Measurements from ENCODE around the gene MDFI.

Gene MDFI

GRCh38 chr6:41683523-41684310 lies 45.4 kb downstream of the MDFI start:
- DNase-seq (ENCODE audit: low read depth in 1 of 2, low spot score in 1 of 2), result peak; percentile 36 to 63
- Histone ChIP-seq H3K27ac (replicated peaks) (no peak overlapping the region), H3K27me3 (ENCODE audit: insufficient read depth, poor library complexity, severe bottlenecking) (no peaks in the 10 kb centered on the region), H3K4me3 (replicated peaks; ENCODE audit: insufficient read depth, low read length) (no peak overlapping the region)
- TF ChIP-seq, protein P1, sequence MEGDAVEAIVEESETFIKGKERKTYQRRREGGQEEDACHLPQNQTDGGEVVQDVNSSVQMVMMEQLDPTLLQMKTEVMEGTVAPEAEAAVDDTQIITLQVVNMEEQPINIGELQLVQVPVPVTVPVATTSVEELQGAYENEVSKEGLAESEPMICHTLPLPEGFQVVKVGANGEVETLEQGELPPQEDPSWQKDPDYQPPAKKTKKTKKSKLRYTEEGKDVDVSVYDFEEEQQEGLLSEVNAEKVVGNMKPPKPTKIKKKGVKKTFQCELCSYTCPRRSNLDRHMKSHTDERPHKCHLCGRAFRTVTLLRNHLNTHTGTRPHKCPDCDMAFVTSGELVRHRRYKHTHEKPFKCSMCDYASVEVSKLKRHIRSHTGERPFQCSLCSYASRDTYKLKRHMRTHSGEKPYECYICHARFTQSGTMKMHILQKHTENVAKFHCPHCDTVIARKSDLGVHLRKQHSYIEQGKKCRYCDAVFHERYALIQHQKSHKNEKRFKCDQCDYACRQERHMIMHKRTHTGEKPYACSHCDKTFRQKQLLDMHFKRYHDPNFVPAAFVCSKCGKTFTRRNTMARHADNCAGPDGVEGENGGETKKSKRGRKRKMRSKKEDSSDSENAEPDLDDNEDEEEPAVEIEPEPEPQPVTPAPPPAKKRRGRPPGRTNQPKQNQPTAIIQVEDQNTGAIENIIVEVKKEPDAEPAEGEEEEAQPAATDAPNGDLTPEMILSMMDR (IDR thresholded peaks at IDR 0.05; ENCODE audit: insufficient read depth, low read length), result peak; percentile 78
- TF ChIP-seq SPI1 (IDR thresholded peaks at IDR 0.05; ENCODE audit: borderline replicate concordance, low read depth), result no peak

GRCh38 chr6:41684311-41685180 lies 46.3 kb downstream of the MDFI start:
- Histone ChIP-seq H3K27ac (replicated peaks) (no peak overlapping the region), H3K27me3 (ENCODE audit: insufficient read depth, poor library complexity, severe bottlenecking) (no peaks in the 10 kb centered on the region), H3K4me3 (replicated peaks; ENCODE audit: insufficient read depth, low read length) (no peak overlapping the region)
- DNase-seq (ENCODE audit: low read depth in 1 of 2, low spot score in 1 of 2), result no peak
- TF ChIP-seq GABPA (IDR thresholded peaks at IDR 0.05; ENCODE audit: low read depth) (no peak), POLR2AphosphoS5 (IDR thresholded peaks at IDR 0.05; ENCODE audit: low read depth) (no peak), SPI1 (IDR thresholded peaks at IDR 0.05; ENCODE audit: borderline replicate concordance, low read depth) (no peak), REST (IDR thresholded peaks at IDR 0.05; ENCODE audit: insufficient replicate concordance, low read depth) (no peak)
- TF ChIP-seq, protein P1 (IDR thresholded peaks at IDR 0.05; ENCODE audit: insufficient read depth, low read length), result no peak

- H3K27me3 ChIP-seq (ENCODE audit: insufficient read depth, poor library complexity, severe bottlenecking), result no peaks in the 10 kb centered on the region
- TF ChIP-seq REST (IDR thresholded peaks at IDR 0.05; ENCODE audit: insufficient replicate concordance, low read depth), result no peak
- TF ChIP-seq SPI1 (IDR thresholded peaks at IDR 0.05; ENCODE audit: borderline replicate concordance, low read depth), result no peak
- no peak for TF ChIP-seq POLR2AphosphoS5 (IDR thresholded peaks at IDR 0.05; ENCODE audit: low read depth)
- TF ChIP-seq, protein P1 (IDR thresholded peaks at IDR 0.05; ENCODE audit: insufficient read depth, low read length), result no peak
- TF ChIP-seq GABPA (IDR thresholded peaks at IDR 0.05; ENCODE audit: low read depth), result no peak
- no peak overlapping the region for H3K27ac ChIP-seq (replicated peaks)
- no peak for DNase-seq (ENCODE audit: low read depth in 1 of 2, low spot score in 1 of 2)
- H3K4me3 ChIP-seq (replicated peaks; ENCODE audit: insufficient read depth, low read length), result no peak overlapping the region
Measured at GRCh38 chr6:41685641-41686380, 47.5 kb downstream of the MDFI start.

Measured in HL-60 (cell line).